HepG2 (cell line): Measurements from ENCODE around the gene SMAD7. TPM values are rescaled to one million over a fixed set of nuclear protein-coding genes. Genes with fewer than 3 reads are reported as not detected.

ENCODE experiments used
- CEBPB ChIP-seq: IDR thresholded peaks from 2 replicates; pipeline ENCODE4 v1.6.1; 2011; ENCODE audit warnings: low read depth, low read length, improper control_type of control experiment, borderline replicate concordance
- DZIP1 ChIP-seq: sonication (generic); formaldehyde crosslinking; IDR thresholded peaks from 2 replicates; pipeline ENCODE4 v1.5.0; 2020; ENCODE audit warnings: mild to moderate bottlenecking, missing genetic modification reagents
- HOXA5 ChIP-seq: sonication (generic); formaldehyde crosslinking; IDR thresholded peaks from 2 replicates; pipeline ENCODE4 v1.4.0; 2020; ENCODE audit warnings: missing genetic modification reagents
- MAFG ChIP-seq: sonication (generic); formaldehyde crosslinking; IDR thresholded peaks from 2 replicates; pipeline ENCODE4 v1.5.1; 2020; ENCODE audit warnings: mild to moderate bottlenecking, missing genetic modification reagents
- MTF1 ChIP-seq: sonication (generic); formaldehyde crosslinking; IDR thresholded peaks from 2 replicates; pipeline ENCODE4 v1.5.0; 2020; ENCODE audit warnings: missing genetic modification reagents
- NFE2 ChIP-seq: sonication (generic); formaldehyde crosslinking; IDR thresholded peaks from 2 replicates; pipeline ENCODE4 v1.4.0; 2020; ENCODE audit warnings: missing genetic modification reagents
- RCOR2 ChIP-seq: IDR thresholded peaks from 2 replicates; pipeline ENCODE4 v1.6.1; 2016; ENCODE audit warnings: missing biosample characterization, missing genetic modification reagents
- TFAP4 ChIP-seq: sonication (generic); IDR thresholded peaks from 2 replicates; pipeline ENCODE4 v1.6.1; 2016; ENCODE audit warnings: low read depth, borderline replicate concordance
- ZNF296 ChIP-seq: sonication (generic); formaldehyde crosslinking; conservative IDR thresholded peaks from 2 replicates; pipeline ENCODE4 v1.5.0; 2020; ENCODE audit warnings: mild to moderate bottlenecking, missing genetic modification reagents
- ZNF496 ChIP-seq: sonication (generic); formaldehyde crosslinking; IDR thresholded peaks from 2 replicates; pipeline ENCODE4 v1.8.1; 2023; ENCODE audit warnings: mild to moderate bottlenecking, moderate library complexity, missing genetic modification reagents; ENCODE audit not compliant: insufficient replicate concordance
- ZNF564 ChIP-seq: sonication (generic); formaldehyde crosslinking; IDR thresholded peaks from 2 replicates; pipeline ENCODE4 v1.8.1; 2023; ENCODE audit warnings: mild to moderate bottlenecking, missing genetic modification reagents
- ZNF598 ChIP-seq: sonication (generic); formaldehyde crosslinking; IDR thresholded peaks from 2 replicates; pipeline ENCODE4 v1.5.1; 2020; ENCODE audit warnings: mild to moderate bottlenecking, missing genetic modification reagents, borderline replicate concordance
- ZNF605 ChIP-seq: sonication (generic); formaldehyde crosslinking; IDR thresholded peaks from 2 replicates; pipeline ENCODE4 v1.8.0; 2022; ENCODE audit warnings: mild to moderate bottlenecking, missing genetic modification reagents
- ZNF768 ChIP-seq: sonication (generic); formaldehyde crosslinking; IDR thresholded peaks from 2 replicates; pipeline ENCODE4 v1.4.0; 2020; ENCODE audit warnings: missing genetic modification reagents
- ZNF772 ChIP-seq: sonication (generic); formaldehyde crosslinking; IDR thresholded peaks from 2 replicates; pipeline ENCODE4 v1.5.0; 2020; ENCODE audit warnings: mild to moderate bottlenecking, missing genetic modification reagents
- ZNF782 ChIP-seq: sonication (generic); formaldehyde crosslinking; IDR thresholded peaks from 2 replicates; pipeline ENCODE4 v1.4.0; 2020; ENCODE audit warnings: missing genetic modification reagents, mild to moderate bottlenecking, borderline replicate concordance
- ZSCAN12 ChIP-seq: sonication (generic); formaldehyde crosslinking; IDR thresholded peaks from 2 replicates; pipeline ENCODE4 v1.9.0; 2021; ENCODE audit warnings: mild to moderate bottlenecking, missing genetic modification reagents
- polyA plus RNA-seq, 8 experiments: library from polyadenylated mRNA; depleted of rRNA in 3 of 8; stranded (reverse) in 7 of 8; unstranded in 1 of 8; fragments of >200 nt; fragmentation: Illumina TruSeq in 4 of 8; extraction: Trizol in 4 of 8; gene quantifications; 2 replicates each; pipeline versions ENCODE4 v1.2.1 to v1.2.3, GENCODE V29; 2011 to 2016; ENCODE audit warnings: low read depth in 4 of 8, missing spikeins in 1 of 8, mixed read lengths in 1 of 8; ENCODE audit not compliant: insufficient read depth in 1 of 8
- total RNA-seq, 5 experiments: library from RNA; depleted of rRNA; stranded (reverse); fragments of >200 nt; fragmentation: Illumina TruSeq; extraction: Trizol; gene quantifications; 2 replicates each; pipeline ENCODE4 v1.2.3, GENCODE V29; 2016; ENCODE audit warnings: low read depth in 1 of 5
- TF ChIP-seq, protein P1 (sequence below), 2 experiments: sonication (generic) in 1 of 2; formaldehyde crosslinking in 1 of 2; IDR thresholded peaks; 2 replicates each; pipeline versions ENCODE4 v1.4.0 to v1.6.1; 2016 to 2020; ENCODE audit warnings: borderline replicate concordance in 1 of 2, low read depth in 1 of 2, mild to moderate bottlenecking in 1 of 2, missing genetic modification reagents in 1 of 2
- TF ChIP-seq, protein P2 (sequence below): sonication (generic); formaldehyde crosslinking; conservative IDR thresholded peaks from 2 replicates; pipeline ENCODE4 v1.4.0; 2020; ENCODE audit warnings: missing genetic modification reagents
- TF ChIP-seq, protein P3 (sequence below): sonication (generic); formaldehyde crosslinking; IDR thresholded peaks from 2 replicates; pipeline ENCODE4 v1.5.0; 2020; ENCODE audit warnings: missing genetic modification reagents

Gene SMAD7
- total and polyA plus RNA-seq, 2 of the 13 experiments (the other 11 are each of a cell fraction or from before 2014, with no cell fraction given): 17.4 to 24.7 TPM

- TF ChIP-seq, protein P1, sequence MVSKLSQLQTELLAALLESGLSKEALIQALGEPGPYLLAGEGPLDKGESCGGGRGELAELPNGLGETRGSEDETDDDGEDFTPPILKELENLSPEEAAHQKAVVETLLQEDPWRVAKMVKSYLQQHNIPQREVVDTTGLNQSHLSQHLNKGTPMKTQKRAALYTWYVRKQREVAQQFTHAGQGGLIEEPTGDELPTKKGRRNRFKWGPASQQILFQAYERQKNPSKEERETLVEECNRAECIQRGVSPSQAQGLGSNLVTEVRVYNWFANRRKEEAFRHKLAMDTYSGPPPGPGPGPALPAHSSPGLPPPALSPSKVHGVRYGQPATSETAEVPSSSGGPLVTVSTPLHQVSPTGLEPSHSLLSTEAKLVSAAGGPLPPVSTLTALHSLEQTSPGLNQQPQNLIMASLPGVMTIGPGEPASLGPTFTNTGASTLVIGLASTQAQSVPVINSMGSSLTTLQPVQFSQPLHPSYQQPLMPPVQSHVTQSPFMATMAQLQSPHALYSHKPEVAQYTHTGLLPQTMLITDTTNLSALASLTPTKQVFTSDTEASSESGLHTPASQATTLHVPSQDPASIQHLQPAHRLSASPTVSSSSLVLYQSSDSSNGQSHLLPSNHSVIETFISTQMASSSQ (IDR thresholded peaks at IDR 0.05; ENCODE audit: low read depth): peak; percentile 54; the same call in 1 of the 2 replicates
- TF ChIP-seq, protein P1 (CRISPR knock-in tag; IDR thresholded peaks at IDR 0.05; ENCODE audit: borderline replicate concordance): peak; percentile 64; the same call in 1 of the 2 replicates
- no peak for TF ChIP-seq ZNF768 (CRISPR knock-in tag)
- no peak for TF ChIP-seq ZNF296 (CRISPR knock-in tag)
- TF ChIP-seq ZNF598 (CRISPR knock-in tag): no peak
- TF ChIP-seq ZNF772 (CRISPR knock-in tag): no peak
- no peak for TF ChIP-seq RCOR2 (CRISPR knock-in tag)
- TF ChIP-seq ZSCAN12 (CRISPR knock-in tag): no peak
- TF ChIP-seq NFE2 (CRISPR knock-in tag): no peak
- no peak for TF ChIP-seq HOXA5 (CRISPR knock-in tag)
- TF ChIP-seq, protein P2, sequence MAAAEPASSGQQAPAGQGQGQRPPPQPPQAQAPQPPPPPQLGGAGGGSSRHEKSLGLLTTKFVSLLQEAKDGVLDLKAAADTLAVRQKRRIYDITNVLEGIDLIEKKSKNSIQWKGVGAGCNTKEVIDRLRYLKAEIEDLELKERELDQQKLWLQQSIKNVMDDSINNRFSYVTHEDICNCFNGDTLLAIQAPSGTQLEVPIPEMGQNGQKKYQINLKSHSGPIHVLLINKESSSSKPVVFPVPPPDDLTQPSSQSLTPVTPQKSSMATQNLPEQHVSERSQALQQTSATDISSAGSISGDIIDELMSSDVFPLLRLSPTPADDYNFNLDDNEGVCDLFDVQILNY (CRISPR knock-in tag): no peak
- no peak for TF ChIP-seq CEBPB
- TF ChIP-seq ZNF496 (CRISPR knock-in tag): no peak
- TF ChIP-seq MTF1 (CRISPR knock-in tag): no peak
- peak; percentile 57; the same call in 1 of the 2 replicates for TF ChIP-seq TFAP4
- TF ChIP-seq, protein P3, sequence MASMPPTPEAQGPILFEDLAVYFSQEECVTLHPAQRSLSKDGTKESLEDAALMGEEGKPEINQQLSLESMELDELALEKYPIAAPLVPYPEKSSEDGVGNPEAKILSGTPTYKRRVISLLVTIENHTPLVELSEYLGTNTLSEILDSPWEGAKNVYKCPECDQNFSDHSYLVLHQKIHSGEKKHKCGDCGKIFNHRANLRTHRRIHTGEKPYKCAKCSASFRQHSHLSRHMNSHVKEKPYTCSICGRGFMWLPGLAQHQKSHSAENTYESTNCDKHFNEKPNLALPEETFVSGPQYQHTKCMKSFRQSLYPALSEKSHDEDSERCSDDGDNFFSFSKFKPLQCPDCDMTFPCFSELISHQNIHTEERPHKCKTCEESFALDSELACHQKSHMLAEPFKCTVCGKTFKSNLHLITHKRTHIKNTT: no peak
- no peak for TF ChIP-seq ZNF782 (CRISPR knock-in tag)
- no peak for TF ChIP-seq MAFG (CRISPR knock-in tag)
- no peak for TF ChIP-seq ZNF605
- no peak for TF ChIP-seq DZIP1 (CRISPR knock-in tag)
- TF ChIP-seq ZNF564 (CRISPR knock-in tag): no peak
These were observed 22.0 kb downstream of the SMAD7 start (continued) for GRCh38 chr18:48928787-48929186.
